Keratinocyte (primary cell): ENCODE results near the gene NAV3.

ENCODE experiments used
- CTCF ChIP-seq, 3 experiments: IDR thresholded peaks in 1 of 3; conservative IDR thresholded peaks in 1 of 3; optimal IDR thresholded peaks in 1 of 3; 2 replicates in 2 of 3; 3 replicates in 1 of 3; pipeline versions ENCODE3 to v1.5.1; 2011; ENCODE audit warnings: low read length in 3 of 3, mild to moderate bottlenecking in 3 of 3, moderate library complexity in 2 of 3, control low read depth in 1 of 3, inconsistent platforms in 1 of 3; ENCODE audit not compliant: insufficient read depth in 2 of 3; ENCODE audit errors: extremely low read depth in 1 of 3
- EZH2 ChIP-seq: IDR thresholded peaks from one replicate; pipeline ENCODE4 v1.6.1; 2012; ENCODE audit warnings: inconsistent platforms, mild to moderate bottlenecking, low read length, moderate library complexity

- TF ChIP-seq CTCF (optimal IDR thresholded peaks at IDR 0.05 in 1 of 3, IDR thresholded peaks at IDR 0.05 in 1 of 3, conservative IDR thresholded peaks at IDR 0.05 in 1 of 3; ENCODE audit: extremely low read depth in 1 of 3, insufficient read depth in 2 of 3, low read length in 3 of 3) (no peak), EZH2 (no peak)
These were observed 63.9 kb downstream of the NAV3 start for GRCh38 chr12:77894556-77894955.
